Medulla oblongata (tissue), 1 donor: ENCODE measurements around the gene RAP1GAP2.
"Not testable (repeated sequence)": the region's sequence is repeated elsewhere in the genome, so short reads cannot be mapped to it uniquely, and the experiment has no call there.

ENCODE experiments used
- DNase-seq: peaks from one replicate; pipeline ENCODE4 v3.0.0-alpha.2; 2015; ENCODE audit errors: extremely low spot score

RAP1GAP2 gene

DNA sequence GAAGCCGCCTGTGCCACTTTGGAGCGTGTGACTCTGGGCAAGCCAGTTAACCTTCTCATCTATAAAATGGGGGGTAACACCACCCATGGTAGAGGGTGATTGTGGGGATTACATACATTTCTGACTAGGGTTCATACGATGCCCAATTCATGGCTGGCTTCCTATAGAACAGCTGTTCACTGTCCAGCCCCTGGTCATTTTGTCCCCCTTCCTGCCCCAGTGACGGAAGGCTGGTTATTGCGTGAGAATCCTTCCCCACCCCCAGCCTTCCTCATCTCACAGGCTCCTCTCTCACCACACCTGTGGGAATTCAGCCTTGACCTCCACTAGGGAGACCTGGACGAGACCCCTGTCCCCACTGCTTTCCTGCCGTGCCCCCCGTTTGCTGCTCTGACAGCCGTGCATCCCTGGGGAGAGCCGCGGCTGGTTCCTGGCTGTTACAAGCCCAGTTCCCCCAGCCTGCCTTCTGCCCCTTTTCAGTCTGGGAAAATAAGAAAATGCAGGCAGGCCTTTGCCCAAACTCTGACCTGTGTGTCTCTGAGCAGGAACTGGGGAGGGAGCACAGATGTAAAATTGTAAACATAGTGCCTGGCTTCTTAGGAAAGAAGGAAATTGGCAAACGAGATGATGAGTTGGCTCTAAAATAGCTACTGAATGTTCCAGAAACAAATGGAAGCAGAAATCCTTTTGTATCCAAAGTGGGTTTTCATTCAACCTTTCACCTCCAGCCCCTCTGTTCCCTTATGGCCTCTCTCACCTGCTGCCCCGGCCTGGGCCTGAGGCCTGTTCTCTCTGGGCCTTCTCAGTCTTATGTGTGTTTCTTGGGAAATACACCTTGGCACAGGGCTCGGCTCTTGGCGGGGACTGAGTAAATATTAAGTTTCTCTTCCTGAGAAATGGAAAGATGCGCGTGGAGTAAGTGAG, 199.9 kb downstream of the RAP1GAP2 start:
- DNase-seq = no peak

DNA sequence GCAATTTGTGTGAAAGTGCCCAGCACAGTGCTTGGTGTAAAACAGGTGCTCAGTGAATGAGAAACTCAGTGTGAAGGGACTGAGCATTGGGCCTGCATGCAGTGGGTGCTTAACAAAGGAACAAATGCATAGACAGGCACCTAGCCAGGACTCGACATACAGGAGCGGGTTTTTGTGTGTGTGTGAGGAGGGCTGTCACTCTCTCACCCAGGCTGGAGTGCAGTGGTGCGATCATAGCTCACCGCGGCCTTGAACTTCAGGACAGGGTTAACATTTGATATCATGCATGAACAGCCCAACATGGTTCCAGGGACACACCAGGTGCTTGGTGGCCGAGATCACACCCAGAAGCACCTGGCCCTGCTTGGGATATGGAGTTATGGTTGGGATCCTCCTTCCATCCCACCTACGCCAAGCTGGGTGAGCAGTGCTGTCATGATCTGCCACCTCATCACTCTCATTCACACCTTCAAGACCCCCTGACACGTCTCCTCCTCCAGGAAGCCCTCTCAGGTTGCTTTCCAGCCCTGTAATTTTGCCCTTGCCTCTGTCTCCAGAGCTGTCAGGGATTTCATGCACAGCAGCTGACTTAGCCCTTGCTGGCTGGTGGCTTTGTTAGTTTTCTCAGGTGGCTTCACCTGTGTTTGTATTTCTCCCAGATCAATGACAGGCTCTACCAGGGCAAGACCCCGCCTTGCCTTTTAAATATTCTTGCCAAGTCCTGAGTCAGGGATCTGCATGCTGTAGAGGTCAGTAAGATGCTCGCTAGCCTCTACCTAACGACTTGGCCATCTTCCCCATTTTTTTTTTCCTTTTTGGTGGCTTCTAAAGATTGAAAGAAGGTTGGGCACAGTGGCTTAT, 200.8 kb downstream of the RAP1GAP2 start:
- no peak for DNase-seq

DNA sequence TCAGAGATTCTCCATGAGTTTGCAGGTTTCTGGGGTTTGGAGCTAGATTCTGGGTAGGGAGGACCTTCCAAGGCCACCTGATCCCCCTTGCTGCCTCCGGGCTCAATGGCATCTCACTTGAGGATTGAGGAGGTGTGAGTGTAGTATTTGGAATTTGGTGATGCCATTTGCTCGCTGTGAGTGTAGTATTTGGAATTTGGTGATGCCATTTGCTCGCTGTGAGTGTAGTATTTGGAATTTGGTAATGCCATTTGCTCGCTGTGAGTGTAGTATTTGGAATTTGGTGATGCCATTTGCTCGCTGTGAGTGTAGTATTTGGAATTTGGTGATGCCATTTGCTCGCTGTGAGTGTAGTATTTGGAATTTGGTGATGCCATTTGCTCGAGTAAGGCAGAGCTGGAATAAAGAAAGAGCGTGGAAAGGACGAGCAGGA, 202.2 kb downstream of the RAP1GAP2 start:
- DNase-seq = not testable (repeated sequence)

DNA sequence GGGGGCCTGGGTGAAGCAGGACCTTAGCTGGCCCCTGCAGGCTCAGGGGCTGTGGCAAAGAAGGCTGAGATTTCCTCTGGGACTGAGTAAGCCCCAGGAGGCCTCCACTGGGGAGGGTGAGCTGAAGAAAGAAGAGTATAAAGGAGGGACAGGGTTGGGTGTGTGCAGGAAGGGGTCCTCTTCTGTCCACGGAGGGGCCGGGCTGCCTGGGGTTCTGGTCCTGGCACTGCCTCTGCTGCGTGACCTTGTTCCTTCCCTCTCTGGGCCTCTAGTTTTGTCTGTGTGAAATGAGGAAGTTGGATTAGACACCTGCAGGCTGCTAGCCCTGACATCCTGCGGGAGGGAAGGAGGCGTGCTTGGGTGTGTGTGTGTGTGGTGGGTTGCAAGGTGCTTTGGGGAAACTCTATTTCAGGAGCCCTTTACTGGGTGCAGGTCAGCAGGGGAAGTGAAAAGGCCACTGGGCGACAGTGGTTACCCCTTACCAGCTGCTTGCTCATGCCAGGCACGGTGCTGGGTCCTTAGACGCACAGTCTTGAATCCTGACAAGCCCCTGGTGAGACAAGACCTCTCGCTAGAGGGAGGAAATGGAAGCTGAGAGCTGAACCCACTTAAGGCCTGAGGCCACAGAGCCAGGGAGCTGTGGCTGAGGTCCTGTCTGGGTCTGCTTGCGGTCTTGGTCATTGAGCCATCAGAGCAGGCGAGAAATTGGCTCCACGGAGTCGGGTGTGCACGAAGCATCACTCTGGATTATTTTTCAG, 206.5 kb downstream of the RAP1GAP2 start:
- peak; percentile 53 for DNase-seq

DNA sequence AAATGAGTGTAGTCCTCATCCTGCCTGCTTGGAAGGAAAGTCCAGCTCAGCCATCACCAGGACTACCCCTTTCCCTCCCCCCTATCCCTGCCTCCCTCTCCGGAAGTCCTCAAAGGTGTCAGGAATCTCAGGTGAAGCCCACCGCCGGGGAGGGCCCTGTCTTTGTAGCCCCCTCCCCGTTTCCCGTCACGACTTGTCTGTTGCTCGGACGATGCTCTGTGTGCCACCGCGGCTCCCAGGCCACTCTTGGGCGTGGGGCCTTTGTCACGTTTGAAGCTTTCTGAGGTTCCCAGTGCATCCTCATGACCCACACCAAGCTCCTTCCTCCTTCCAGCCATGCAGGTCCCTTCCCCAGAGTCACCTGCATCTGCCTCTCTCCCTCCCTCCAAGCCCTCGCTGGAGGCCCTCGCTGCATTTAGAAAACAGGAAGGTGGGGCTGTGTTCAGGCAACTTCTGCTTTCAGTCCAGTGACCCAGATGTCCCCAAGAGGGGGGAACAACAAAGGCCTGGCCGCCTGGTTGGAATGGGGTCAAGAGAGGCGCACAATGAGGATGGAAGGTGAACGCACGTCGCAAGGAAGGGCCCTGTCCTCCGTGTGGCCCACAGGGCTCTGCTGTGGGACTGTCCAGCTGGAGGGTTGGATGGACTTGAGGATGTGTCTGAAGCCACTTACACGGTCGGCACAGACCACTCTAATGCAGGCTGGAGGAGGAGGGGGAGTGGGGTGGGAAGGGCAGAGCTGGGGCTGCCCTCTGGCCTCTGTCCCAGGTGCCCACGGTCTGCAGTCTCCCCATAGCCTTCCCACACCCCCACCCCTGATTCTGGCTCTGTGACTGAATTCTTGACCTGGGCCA, 207.3 kb downstream of the RAP1GAP2 start:
- DNase-seq = peak; percentile 80

DNA sequence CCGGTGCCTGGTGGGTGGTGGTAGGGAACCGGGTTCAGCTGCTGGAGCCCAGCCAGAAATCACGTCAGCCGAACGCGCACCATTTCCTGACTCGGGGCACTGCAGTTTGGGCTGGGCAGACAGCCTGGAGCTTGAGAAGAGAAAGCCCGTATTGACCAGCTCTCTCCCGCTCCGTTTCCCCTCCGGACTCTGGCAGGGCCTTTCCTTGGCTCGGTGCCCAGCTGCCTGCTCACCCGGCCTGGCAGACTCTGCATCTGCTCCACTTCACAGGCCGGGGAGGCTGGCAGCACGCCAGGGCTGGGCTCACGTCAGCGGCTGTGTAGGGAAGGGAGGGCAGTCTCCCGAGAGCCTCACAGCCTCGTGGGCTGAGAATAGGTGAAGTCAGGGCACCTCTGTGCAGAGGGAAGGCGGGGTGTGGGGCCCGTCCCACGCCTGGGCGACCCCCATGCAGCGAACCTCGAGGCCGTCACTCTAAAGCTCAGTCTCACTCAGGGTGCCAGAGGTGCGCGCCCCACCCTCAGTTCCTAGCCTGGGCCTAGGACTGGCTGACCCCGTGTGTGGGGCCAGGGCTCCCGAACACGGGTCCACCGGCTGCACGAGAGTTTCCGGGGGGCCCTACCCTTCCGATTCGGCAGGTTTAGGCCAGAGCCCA, 208.0 kb downstream of the RAP1GAP2 start:
- DNase-seq = peak; percentile 100

DNA sequence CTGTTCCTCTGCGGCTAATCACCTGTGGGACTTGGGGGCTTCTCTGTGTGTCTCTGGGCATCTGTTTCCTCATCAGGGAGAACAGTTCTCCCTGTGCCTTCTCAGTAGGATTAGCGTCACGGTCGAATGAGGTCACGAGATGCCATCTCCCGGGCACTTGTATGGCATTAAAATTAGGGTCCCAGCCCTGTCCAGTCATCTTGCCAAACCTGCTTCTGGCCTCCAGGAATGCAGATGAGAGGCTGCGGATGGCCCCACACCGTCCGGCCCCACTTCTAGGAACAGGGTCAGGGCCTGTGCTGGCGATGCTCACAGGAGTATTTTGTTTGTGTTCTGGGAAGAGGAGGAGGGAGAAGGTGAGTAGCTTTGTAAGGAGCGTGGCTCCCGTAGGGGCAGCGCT, 208.7 kb downstream of the RAP1GAP2 start:
- DNase-seq = peak; percentile 43

DNA sequence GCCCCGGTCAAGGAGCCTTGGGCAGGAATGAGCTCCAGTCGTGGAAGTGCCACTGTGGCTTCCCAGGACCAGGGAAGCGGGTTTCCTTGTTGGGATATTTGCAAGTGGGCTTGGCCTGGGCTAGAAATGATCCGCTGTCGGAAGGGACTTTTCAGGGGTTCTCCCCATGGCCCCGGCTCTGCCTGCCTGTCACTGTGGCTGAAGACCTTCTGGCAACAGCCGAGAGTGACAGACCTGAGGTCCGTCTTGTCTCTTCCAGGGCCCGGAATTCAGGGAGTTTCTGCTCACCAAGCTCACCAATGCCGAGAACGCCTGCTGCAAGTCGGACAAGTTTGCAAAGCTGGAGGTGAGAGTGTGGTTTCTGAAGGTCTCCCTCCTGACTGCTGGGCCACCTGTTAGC, 209.5 kb downstream of the RAP1GAP2 start:
- DNase-seq = no peak

DNA sequence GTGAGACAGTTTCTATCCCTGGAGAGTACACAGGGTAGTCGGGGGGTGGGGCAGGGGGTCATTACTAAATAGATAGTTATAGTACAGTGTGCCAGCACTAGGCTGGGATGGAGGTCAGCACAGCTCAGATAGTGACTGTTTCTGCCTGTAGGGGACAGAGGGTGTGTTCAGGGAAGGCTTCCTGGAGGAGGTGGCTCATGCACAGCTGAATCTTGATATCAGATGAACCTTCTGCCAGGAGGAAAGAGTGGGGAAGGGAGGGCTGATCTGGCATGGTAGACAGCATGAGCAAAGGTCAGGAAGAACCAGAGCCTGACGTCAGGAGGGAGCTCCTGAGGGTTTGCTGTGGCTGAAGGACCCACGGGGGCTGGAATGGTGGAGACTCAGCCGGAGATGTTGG, 210.6 kb downstream of the RAP1GAP2 start:
- no peak for DNase-seq

DNA sequence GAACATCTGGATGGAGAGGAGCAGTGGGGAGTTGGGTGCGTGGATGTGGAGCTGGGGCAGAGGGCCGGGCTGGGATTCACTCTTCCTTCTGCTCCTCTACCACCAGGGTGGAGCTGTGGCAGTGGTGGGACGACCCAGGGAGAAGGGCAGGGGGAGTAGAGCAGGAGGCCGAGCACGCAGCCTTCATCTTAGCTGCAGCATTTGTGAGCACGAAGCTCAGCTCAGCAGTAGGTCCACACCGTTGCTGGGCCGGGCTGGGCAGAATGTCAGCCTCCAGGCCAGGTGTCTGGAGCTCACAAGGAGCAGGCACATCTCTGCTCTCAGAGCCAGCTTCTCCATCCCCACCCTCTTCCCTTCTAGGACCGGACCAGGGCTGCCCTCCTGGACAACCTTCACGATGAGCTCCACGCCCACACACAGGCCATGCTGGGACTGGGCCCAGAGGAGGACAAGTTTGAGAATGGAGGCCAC, 211.4 kb downstream of the RAP1GAP2 start:
- DNase-seq = no peak

DNA sequence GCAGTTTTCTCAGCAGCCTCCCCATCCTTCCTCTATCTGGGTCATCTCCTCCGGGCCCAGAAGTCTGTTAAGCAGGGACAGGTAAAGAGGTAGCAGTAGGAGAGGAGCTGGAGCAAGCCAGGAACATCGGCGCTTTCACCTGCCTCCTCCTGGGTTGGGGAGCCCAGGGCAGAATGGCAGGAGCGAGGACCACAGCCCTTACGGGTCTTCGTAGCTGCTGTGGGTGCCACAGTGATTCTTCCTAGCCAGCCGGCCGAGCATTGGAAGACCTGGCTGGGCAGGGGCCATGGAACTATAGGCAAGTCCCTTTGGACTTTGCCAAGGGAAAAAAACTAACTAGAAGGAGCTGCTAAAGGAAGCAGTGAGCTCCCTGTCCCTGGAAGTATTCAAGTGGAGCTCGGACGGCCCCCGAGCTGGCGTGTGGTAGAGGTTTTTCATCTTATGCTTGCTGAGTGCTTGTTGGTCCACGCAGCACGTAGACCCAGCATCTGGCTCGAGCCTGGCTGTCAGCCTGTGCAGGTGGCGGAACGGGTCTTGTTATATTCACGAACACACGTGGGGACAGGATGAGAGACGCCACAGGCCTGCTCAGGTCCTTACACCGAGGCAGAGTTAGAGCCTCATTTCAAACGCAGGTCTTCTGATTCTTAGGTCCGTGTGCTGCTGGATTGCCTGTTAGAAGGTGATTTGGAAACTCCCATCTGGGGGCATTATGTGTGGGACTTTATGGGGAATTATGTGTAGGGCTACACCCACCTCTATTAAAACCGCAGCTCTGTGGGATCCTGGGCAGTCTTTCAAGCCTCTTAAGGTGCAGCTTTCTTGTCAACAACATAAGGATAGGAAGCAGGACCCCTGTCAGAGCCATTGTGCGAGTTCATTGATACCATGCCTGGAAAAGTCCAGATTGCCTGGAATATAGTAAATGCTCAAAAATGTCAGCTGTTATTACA, 212.4 kb downstream of the RAP1GAP2 start:
- DNase-seq = no peak

DNA sequence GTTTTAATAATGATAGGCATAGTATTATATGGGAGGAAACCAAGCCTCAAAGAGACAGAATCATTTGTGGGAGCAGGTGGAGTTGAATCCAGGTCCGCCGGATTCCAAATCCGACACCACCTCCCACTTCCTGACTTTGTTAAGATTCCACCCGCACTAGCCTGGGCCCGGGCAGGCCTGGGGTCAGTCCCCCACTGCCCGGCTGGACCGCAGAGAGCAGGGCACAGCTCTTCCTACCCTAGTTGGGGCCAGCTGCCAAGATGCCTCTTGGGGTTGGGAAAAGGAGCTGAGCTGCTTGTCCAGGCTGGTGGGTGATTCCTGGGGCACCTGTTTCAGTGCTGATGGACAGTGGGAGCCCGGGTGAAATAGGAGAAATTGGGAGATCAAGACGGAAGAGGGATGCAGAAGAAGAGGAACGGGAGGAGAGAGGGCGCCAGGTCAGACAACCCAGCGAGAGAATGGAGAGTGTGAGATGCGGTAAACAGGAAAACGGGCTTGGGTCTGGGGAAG, 213.2 kb downstream of the RAP1GAP2 start:
- no peak for DNase-seq

DNA sequence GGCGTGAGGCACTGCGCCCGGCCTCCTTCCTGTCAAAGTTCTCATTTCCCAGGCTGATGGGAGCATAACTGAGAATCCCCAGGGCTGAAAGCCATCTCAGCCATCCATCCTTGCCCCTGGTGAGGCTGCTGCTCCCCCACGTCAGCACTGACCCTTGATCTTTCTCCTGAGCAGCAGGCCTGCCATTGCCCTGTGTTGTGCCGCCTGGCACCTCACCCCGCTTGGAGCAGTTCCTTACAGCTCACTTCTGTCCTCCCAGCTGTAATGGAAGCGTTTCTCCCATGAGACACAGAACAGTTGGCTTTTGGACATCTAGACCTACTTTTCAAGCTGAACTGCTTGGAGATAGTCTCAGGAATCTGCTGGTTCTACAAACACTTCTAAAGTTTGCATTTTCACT, 215.7 kb downstream of the RAP1GAP2 start:
- DNase-seq = no peak

DNA sequence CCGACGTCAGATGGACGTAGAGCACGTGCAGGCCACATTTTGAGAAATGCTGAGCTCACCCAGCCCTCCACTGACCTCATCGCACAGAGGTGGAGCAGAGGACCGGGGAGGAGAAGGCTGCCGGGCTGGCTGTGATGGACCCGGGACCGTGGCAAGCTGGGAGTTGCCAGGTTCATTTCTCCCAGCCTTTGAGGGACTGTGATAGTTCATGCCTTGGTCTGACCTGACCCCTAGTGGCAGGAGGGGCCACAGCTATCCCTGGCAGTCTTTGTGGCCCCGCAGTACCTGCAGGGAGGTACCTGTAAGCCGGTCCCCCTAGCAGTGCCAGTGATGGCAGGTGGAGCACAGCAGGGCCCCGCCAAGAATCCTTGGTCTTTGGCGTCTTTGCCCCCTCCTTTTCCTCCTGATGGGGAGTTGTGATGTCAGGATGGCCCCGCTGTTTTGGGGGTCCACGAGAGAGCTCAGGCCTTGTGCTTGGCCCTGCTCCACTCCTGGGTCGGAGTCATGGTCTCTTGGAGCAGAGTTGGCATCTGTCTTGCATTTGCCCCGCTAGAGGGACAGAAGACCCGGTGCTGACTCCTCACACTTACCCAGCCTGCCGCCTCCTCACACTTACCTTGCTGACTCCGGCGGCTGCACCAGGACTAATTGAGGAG, 216.8 kb downstream of the RAP1GAP2 start:
- DNase-seq = peak; percentile 79

DNA sequence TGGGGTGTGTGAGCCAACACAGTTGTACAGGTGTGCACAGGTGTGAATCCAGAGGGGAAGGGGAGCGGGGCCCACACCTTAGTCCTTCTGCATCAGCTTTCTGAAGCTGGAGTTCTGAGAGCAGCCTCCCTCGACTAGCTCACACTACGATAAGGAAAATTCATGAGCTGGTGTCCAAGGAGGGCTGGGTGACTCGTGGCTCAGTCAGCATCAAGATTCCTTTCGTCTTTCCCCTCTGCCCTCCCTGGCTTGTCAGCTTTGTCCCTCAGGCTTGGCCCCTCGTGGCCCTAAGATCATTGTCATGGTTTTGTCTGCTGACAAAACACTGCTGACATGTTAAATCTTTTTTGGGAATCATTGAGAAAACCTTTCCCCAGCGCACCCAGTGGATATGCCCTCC, 219.7 kb downstream of the RAP1GAP2 start:
- no peak for DNase-seq

DNA sequence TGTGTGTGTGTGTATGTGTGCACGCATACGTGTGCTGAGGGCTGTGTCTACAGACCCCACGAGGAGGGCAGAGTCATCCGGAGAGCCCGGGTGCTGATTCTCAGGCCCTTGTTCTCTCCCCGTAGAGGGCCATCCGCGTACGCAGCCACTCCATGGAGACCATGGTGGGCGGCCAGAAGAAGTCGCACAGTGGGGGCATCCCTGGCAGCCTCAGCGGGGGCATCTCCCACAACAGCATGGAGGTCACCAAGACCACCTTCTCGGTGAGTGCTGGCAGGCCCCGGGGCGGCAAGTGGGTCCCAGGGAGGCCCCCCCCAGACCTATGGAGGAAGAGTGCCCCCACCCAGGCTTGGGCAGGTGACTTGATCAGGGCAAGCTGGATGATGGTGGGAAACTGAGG, 221.7 kb downstream of the RAP1GAP2 start:
- DNase-seq = no peak

DNA sequence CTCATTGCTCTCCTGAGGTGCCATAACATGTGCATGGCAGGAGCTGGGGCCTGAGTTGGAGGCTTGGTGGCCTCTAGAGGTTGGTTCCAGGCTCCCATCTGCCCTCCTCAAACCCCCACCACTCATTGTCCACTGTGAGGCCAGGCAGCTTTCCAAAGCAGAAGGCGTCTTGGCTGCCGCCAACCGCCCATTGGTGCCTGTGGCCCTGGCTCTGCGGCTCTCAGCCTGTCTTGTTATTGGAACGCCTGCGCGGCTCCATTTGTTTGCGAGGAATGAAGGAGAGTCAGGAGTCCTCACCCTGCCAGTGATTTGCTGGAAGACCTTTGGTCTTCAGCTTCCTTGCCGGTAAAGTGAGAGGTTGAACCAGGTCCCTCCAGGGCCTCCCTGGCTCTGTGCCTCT, 223.5 kb downstream of the RAP1GAP2 start:
- DNase-seq = no peak

DNA sequence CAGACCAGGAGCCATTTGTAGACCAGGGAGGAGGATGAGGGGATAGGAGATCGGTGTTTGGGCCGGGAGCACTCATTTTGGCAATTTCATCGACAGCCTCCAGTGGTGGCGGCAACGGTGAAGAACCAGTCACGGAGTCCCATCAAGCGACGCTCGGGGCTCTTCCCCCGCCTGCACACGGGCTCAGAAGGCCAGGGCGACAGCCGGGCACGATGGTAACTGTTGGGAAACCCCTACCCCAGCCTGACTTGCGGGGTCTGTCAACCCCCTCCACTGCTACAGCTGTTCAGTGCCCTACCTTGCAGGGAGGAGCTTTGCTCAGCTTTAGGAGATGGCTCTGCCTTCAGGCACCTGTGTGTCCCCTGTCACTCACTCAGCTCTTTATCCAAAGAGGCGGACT, 224.1 kb downstream of the RAP1GAP2 start:
- no peak for DNase-seq
